AG09309 (cell line): ENCODE data around the gene MMRN1.

Experiments
- DNase-seq: peaks from one replicate; pipeline ENCODE4 v3.0.0-alpha.2; 2010; ENCODE audit warnings: low read depth
- H3K4me3 ChIP-seq: 2 replicates; pipeline ENCODE4 v1.5.1; 2011; ENCODE audit warnings: mild to moderate bottlenecking, low read depth, low read length, moderate library complexity; ENCODE audit not compliant: control insufficient read depth
- CTCF ChIP-seq: IDR thresholded peaks from 2 replicates; pipeline ENCODE4 v1.5.1; 2011; ENCODE audit warnings: mild to moderate bottlenecking, low read depth, low read length, inconsistent platforms; ENCODE audit not compliant: insufficient read depth, control insufficient read depth; ENCODE audit errors: missing control alignments

MMRN1 gene

GRCh38 chr4:90001023-90001422 is 106.4 kb downstream of the MMRN1 start:
- no peak for TF ChIP-seq CTCF
- H3K4me3 ChIP-seq, result no peak overlapping the region
- DNase-seq, result no peak

- TF ChIP-seq CTCF, result no peak
- no peak for DNase-seq
- no peak overlapping the region for H3K4me3 ChIP-seq
Observed at GRCh38 chr4:90002441-90003062, 107.9 kb downstream of the MMRN1 start.
